A673 (cell line): ENCODE data around the gene ACTL9. TPM values are rescaled to one million over a fixed set of nuclear protein-coding genes. Genes with fewer than 3 reads are reported as not detected.

Source experiments
- BruUV-seq: library from RNA; stranded (reverse); fragments of 400-500 nt; replicated peaks from 2 replicates; lab custom pipeline; 2021; lab: Mats Ljungman, UMichigan
- CTCF ChIA-PET: fragments of 300-600 bp; sonication (Branson Sonifier 250); formaldehyde crosslinking; loops from one replicate; lab custom pipeline; 2022; ENCODE audit warnings: antibody characterized with exemption; lab: Charles Lee
- POLR2A ChIA-PET: fragments of 300-600 bp; sonication (Branson Sonifier 250); formaldehyde crosslinking; loops from one replicate; lab custom pipeline; 2022; ENCODE audit warnings: antibody characterized with exemption; ENCODE audit not compliant: low non-redundant PET; lab: Charles Lee
- DNase-seq: peaks from one replicate; pipeline ENCODE4 v3.0.0-alpha.2; 2015; ENCODE audit warnings: low spot score
- H3K27ac ChIP-seq: fragments of 200-600 bp; sonication (generic); 2 replicates; pipeline ENCODE4 v1.5.1; 2016; ENCODE audit warnings: mixed run types, low read depth, mild to moderate bottlenecking, mixed read lengths, antibody characterized with exemption, low read length; ENCODE audit not compliant: poor library complexity, severe bottlenecking
- H3K27me3 ChIP-seq: fragments of 200-600 bp; sonication (generic); replicated peaks from 2 replicates; pipeline ENCODE4 v1.6.1; 2017; ENCODE audit warnings: mixed run types, low read depth, mild to moderate bottlenecking, mixed read lengths, antibody characterized with exemption, low read length; ENCODE audit not compliant: insufficient read depth, poor library complexity
- H3K36me3 ChIP-seq: fragments of 200-600 bp; sonication (generic); 2 replicates; pipeline ENCODE4 v1.6.1; 2016; ENCODE audit warnings: mixed run types, mild to moderate bottlenecking, mixed read lengths, antibody characterized with exemption, low read length; ENCODE audit not compliant: insufficient read depth, poor library complexity, severe bottlenecking
- H3K4me1 ChIP-seq: fragments of 200-600 bp; sonication (generic); 2 replicates; pipeline ENCODE4 v1.6.1; 2017; ENCODE audit warnings: mixed run types, mild to moderate bottlenecking, mixed read lengths, antibody characterized with exemption, low read length; ENCODE audit not compliant: insufficient read depth, poor library complexity, severe bottlenecking
- H3K4me3 ChIP-seq: fragments of 200-600 bp; sonication (generic); 2 replicates; pipeline ENCODE4 v1.5.1; 2016; ENCODE audit warnings: low read depth, mixed run types, mild to moderate bottlenecking, mixed read lengths, low read length; ENCODE audit not compliant: poor library complexity, severe bottlenecking
- H3K9me3 ChIP-seq: fragments of 200-600 bp; sonication (generic); 2 replicates; pipeline ENCODE4 v1.6.1; 2016; ENCODE audit warnings: mixed run types, low read depth, mild to moderate bottlenecking, mixed read lengths, antibody characterized with exemption, low read length; ENCODE audit not compliant: poor library complexity, severe bottlenecking
- CTCF ChIP-seq: fragments of 300-800, 200-600 bp; sonication (generic); conservative IDR thresholded peaks from 2 replicates; pipeline ENCODE4 v1.5.1; 2017; ENCODE audit warnings: low read depth, mild to moderate bottlenecking, antibody characterized with exemption, low read length, moderate library complexity, mixed read lengths
- EZH2 ChIP-seq: fragments of 200-600 bp; sonication (generic); IDR thresholded peaks from 2 replicates; pipeline ENCODE4 v1.6.1; 2017; ENCODE audit warnings: borderline replicate concordance, low read depth, mild to moderate bottlenecking, mixed read lengths, antibody characterized with exemption, low read length; ENCODE audit not compliant: poor library complexity, severe bottlenecking
- intact Hi-C: fragments of 100-400 bp; cut with micrococcal nuclease; formaldehyde crosslinking; loops from one replicate; pipeline ENCODE4 v1.10.0; 2022; ENCODE audit not compliant: unreplicated experiment
- total RNA-seq: library from RNA; stranded (reverse); gene quantifications from 2 replicates; pipeline ENCODE4 v1.2.3, GENCODE V29; 2021

Gene ACTL9
- total RNA-seq, 1 experiment from 2014 or later = not detected

DNA sequence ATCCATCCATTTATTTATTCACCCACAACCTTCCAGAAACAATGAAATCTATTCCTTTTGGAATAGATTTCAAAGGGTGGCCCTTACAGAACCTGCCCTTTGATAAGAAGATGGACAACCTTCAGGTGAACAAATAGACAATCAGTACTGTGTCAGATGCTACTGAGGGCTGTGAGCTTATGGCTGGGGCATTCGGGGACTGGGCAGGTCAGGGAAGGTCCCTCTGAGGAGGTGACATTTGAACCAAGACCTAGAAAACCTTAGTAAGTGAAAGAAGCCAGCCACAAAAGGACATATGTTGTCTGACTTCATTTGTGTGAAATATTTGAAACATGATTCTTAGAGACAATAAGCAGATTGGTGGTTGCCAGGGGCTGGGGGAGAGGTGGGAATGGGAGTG lies 15.7 kb downstream of the ACTL9 start:
- CTCF ChIA-PET = no interaction called here
- POLR2A ChIA-PET = no interaction called here
- BruUV-seq = no TSS peak
- intact Hi-C loops = no loop called here
- TF ChIP-seq CTCF (no peak), EZH2 (no peak)
- Histone ChIP-seq H3K27ac (no peak overlapping the region), H3K4me3 (no peak overlapping the region), H3K9me3 (no peaks in the 10 kb centered on the region), H3K4me1 (no peaks in the 10 kb centered on the region), H3K36me3 (no peaks in the 10 kb centered on the region), H3K27me3 (no peaks in the 10 kb centered on the region)
- no peak for DNase-seq

GRCh38 chr19:8682472-8682871 lies 16.1 kb downstream of the ACTL9 start:
- ChIA-PET POLR2A (no interaction called here), CTCF (no interaction called here)
- intact Hi-C loops = no loop called here
- no peaks in the 10 kb centered on the region for H3K9me3 ChIP-seq
- H3K36me3 ChIP-seq = no peaks in the 10 kb centered on the region
- TF ChIP-seq EZH2 (no peak), CTCF (no peak)
- DNase-seq = no peak
- no peak overlapping the region for H3K4me3 ChIP-seq
- BruUV-seq = no TSS peak
- no peak overlapping the region for H3K27ac ChIP-seq
- no peaks in the 10 kb centered on the region for H3K27me3 ChIP-seq
- no peaks in the 10 kb centered on the region for H3K4me1 ChIP-seq

GRCh38 chr19:8681345-8682029 lies 17.1 kb downstream of the ACTL9 start:
- CTCF ChIA-PET = no interaction called here
- no peaks in the 10 kb centered on the region for H3K27me3 ChIP-seq
- BruUV-seq = no TSS peak

More at GRCh38 chr19:8681345-8682029, 17.1 kb downstream of the ACTL9 start:
- H3K4me3 ChIP-seq = no peak overlapping the region
- intact Hi-C loops = no loop called here
- DNase-seq = no peak
- H3K4me1 ChIP-seq = no peaks in the 10 kb centered on the region
- no peaks in the 10 kb centered on the region for H3K36me3 ChIP-seq
- no peak for TF ChIP-seq EZH2
- TF ChIP-seq CTCF = no peak
- POLR2A ChIA-PET = no interaction called here
- no peak overlapping the region for H3K27ac ChIP-seq
- no peaks in the 10 kb centered on the region for H3K9me3 ChIP-seq
